ENCODE data around the gene TTC7B.

GRCh38 chr14:90632871-90633270 lies 183.4 kb downstream of the TTC7B start:
- TF ChIP-seq, protein P1, sequence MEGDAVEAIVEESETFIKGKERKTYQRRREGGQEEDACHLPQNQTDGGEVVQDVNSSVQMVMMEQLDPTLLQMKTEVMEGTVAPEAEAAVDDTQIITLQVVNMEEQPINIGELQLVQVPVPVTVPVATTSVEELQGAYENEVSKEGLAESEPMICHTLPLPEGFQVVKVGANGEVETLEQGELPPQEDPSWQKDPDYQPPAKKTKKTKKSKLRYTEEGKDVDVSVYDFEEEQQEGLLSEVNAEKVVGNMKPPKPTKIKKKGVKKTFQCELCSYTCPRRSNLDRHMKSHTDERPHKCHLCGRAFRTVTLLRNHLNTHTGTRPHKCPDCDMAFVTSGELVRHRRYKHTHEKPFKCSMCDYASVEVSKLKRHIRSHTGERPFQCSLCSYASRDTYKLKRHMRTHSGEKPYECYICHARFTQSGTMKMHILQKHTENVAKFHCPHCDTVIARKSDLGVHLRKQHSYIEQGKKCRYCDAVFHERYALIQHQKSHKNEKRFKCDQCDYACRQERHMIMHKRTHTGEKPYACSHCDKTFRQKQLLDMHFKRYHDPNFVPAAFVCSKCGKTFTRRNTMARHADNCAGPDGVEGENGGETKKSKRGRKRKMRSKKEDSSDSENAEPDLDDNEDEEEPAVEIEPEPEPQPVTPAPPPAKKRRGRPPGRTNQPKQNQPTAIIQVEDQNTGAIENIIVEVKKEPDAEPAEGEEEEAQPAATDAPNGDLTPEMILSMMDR (IDR thresholded peaks at IDR 0.05; ENCODE audit: borderline replicate concordance, extremely low read depth, low read length, poor library complexity, severe bottlenecking): no peak
- no peak for TF ChIP-seq EZH2 (IDR thresholded peaks at IDR 0.05; ENCODE audit: borderline replicate concordance, low read depth, low read length, severe bottlenecking)
